Measurements from ENCODE around the gene CPNE8.

DNA sequence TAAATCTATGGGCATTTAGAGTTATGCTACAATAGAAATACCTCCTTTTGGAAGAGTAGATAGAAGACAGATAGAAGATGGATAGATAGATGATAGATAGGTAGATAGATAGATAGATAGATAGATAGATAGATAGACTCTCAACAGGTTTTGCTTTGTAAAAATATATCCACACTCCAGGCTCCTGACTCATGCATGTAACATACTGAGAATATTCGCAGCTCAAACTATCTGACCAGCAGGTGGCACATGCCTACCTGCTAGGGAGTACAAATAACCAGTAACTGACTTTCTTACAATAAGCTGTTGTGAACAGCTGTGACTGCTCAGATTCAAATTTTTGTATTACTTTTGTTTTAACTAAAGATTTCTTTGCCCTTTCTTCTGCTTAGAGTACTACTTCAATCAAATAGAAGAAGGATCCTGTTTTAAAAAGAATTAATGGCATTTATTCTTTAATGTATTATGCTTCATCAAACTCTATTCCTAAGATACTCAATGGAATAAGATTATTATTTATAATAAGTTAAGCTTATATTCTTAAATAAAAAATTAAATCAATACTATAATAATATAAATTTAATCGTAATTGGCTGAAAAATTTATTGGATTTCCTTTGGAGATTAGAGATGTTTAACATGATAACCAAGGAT lies 15.8 kb upstream of the CPNE8 start:
- TF ChIP-seq EZH2phosphoT487 (IDR thresholded peaks at IDR 0.05; ENCODE audit: insufficient read depth, low read depth) (no peak), EZH2 (IDR thresholded peaks at IDR 0.05; ENCODE audit: insufficient read depth, poor library complexity, severe bottlenecking) (no peak)

All from GM23248 (cell line).